B cell (primary cell): ENCODE results near the gene TMEM201. TPM values are rescaled to one million over a fixed set of nuclear protein-coding genes. Genes with fewer than 3 reads are reported as not detected.
A peak's percentile ranks its signal among the peaks of the same experiment; 100 is the strongest.

Source experiments
- ATAC-seq: fragments of 200-7000 bp; cut with Tn5 transposase; one replicate; pipeline ENCODE4 v1.10.0; 2021; ENCODE audit warnings: low read depth, mild to moderate bottlenecking, moderate number of reproducible peaks, moderate library complexity
- CTCF ChIA-PET: fragments of 350-600 bp; sonication (Branson Sonifier 250); formaldehyde crosslinking; loops from one replicate; lab custom pipeline; 2021; ENCODE audit warnings: antibody characterized with exemption, inconsistent platforms; lab: Charles Lee
- POLR2A ChIA-PET: fragments of 350-600 bp; sonication (Branson Sonifier 250); formaldehyde crosslinking; loops from one replicate; lab custom pipeline; 2021; ENCODE audit warnings: antibody characterized with exemption; lab: Charles Lee
- DNase-seq: peaks from one replicate; pipeline ENCODE4 v3.0.0; 2013
- H2AFZ ChIP-seq: 2 replicates; pipeline ENCODE4 v1.6.1; 2012; ENCODE audit warnings: mild to moderate bottlenecking, low read depth, low read length; ENCODE audit not compliant: insufficient read depth, poor library complexity, severe bottlenecking
- H3K27ac ChIP-seq, 2 donors: 1 replicate in 1 of 2; 2 replicates in 1 of 2; pipeline ENCODE4 v1.5.1; 2012 to 2013; ENCODE audit warnings: low read length in 2 of 2, mild to moderate bottlenecking in 2 of 2, moderate library complexity in 1 of 2
- H3K27me3 ChIP-seq, 4 experiments: fragments of 200-600 bp in 1 of 4; sonication (generic) in 1 of 4; replicated peaks in 1 of 4; 1 replicate in 2 of 4; 2 replicates in 2 of 4; pipeline versions ENCODE4 v1.6.1 to v1.7.0; 2013 to 2016; ENCODE audit warnings: low read length in 3 of 4, mild to moderate bottlenecking in 2 of 4, mixed read lengths in 1 of 4, moderate library complexity in 1 of 4; ENCODE audit not compliant: insufficient read depth in 4 of 4, control insufficient read depth in 3 of 4; ENCODE audit errors: control extremely low read depth in 1 of 4
- H3K36me3 ChIP-seq, 2 experiments: replicated peaks in 1 of 2; 1 replicate in 1 of 2; 2 replicates in 1 of 2; pipeline versions ENCODE4 v1.6.1 to v1.7.1; 2013; ENCODE audit warnings: low read length in 1 of 2; ENCODE audit not compliant: insufficient read depth in 2 of 2, control insufficient read depth in 1 of 2; ENCODE audit errors: control extremely low read depth in 1 of 2, extremely low read depth in 1 of 2
- H3K4me1 ChIP-seq, 2 donors: fragments of 200-600 bp in 1 of 2; sonication (generic) in 1 of 2; 1 replicate in 1 of 2; 2 replicates in 1 of 2; pipeline versions ENCODE4 v1.5.1 to v1.6.1; 2013 to 2017; ENCODE audit warnings: low read length in 2 of 2; ENCODE audit not compliant: control insufficient read depth in 2 of 2, insufficient read depth in 2 of 2
- H3K4me2 ChIP-seq: replicated peaks from 2 replicates; pipeline ENCODE3; 2012; ENCODE audit warnings: mild to moderate bottlenecking, low read depth, low read length; ENCODE audit not compliant: poor library complexity, severe bottlenecking
- H3K4me3 ChIP-seq, 5 experiments: fragments of 200-600 bp in 1 of 5; sonication (generic) in 1 of 5; 1 replicate in 3 of 5; 2 replicates in 2 of 5; pipeline versions ENCODE4 v1.5.1 to v1.7.0; 2011 to 2016; ENCODE audit warnings: low read length in 4 of 5, mild to moderate bottlenecking in 4 of 5, low read depth in 2 of 5, control low read depth in 1 of 5, moderate library complexity in 1 of 5; ENCODE audit not compliant: insufficient read depth in 1 of 5; ENCODE audit errors: control extremely low read depth in 1 of 5, extremely low read depth in 1 of 5
- H3K79me2 ChIP-seq: fragments of 200-600 bp; sonication (generic); one replicate; pipeline ENCODE4 v1.6.0; 2016; ENCODE audit warnings: low read length; ENCODE audit not compliant: control insufficient read depth, insufficient read depth
- H3K9ac ChIP-seq: fragments of 200-600 bp; sonication (generic); 2 replicates; pipeline ENCODE4 v1.6.1; 2017; ENCODE audit warnings: mild to moderate bottlenecking, low read length, moderate library complexity
- H3K9me3 ChIP-seq, 3 donors: one replicate each; pipeline versions ENCODE4 v1.6.1 to v1.7.1; 2013; ENCODE audit warnings: low read length in 2 of 3; ENCODE audit not compliant: control insufficient read depth in 2 of 3, insufficient read depth in 1 of 3; ENCODE audit errors: control extremely low read depth in 1 of 3
- H4K20me1 ChIP-seq: 2 replicates; pipeline ENCODE4 v1.6.0; 2012; ENCODE audit warnings: mild to moderate bottlenecking, low read length; ENCODE audit not compliant: insufficient read depth, control insufficient read depth, poor library complexity, severe bottlenecking
- H3K27ac Mint-ChIP-seq: one replicate; pipeline ENCODE4 v1.8.0; 2021; ENCODE audit warnings: mixed read lengths
- H3K27me3 Mint-ChIP-seq: one replicate; pipeline ENCODE4 v1.8.0; 2021; ENCODE audit warnings: mixed read lengths
- H3K4me1 Mint-ChIP-seq: one replicate; pipeline ENCODE4 v1.8.0; 2021; ENCODE audit warnings: mixed read lengths
- H3K4me3 Mint-ChIP-seq: one replicate; pipeline ENCODE4 v1.8.0; 2021; ENCODE audit warnings: mixed read lengths
- H3K9me3 Mint-ChIP-seq: one replicate; pipeline ENCODE4 v1.8.0; 2022; ENCODE audit warnings: mixed read lengths; ENCODE audit not compliant: insufficient read depth
- CTCF ChIP-seq: fragments of 200-600 bp; IDR thresholded peaks from one replicate; pipeline ENCODE4 v1.8.0; 2022; ENCODE audit warnings: antibody characterized with exemption, mild to moderate bottlenecking
- EZH2 ChIP-seq: IDR thresholded peaks from 2 replicates; pipeline ENCODE4 v1.6.1; 2012; ENCODE audit warnings: borderline replicate concordance, low read depth, mild to moderate bottlenecking, moderate library complexity, low read length; ENCODE audit not compliant: insufficient read depth, poor library complexity, severe bottlenecking
- WGBS: methylation state at CpG from one replicate; pipeline ENCODE4 v1.1.5; 2013; ENCODE audit warnings: missing lambda C conversion rate; ENCODE audit not compliant: insufficient coverage; 5-methylcytosine and 5-hydroxymethylcytosine counted together
- intact Hi-C: fragments of 100-400 bp; cut with micrococcal nuclease; formaldehyde crosslinking; loops from one replicate; pipeline ENCODE4 v1.10.0; 2022
- polyA plus RNA-seq: library from polyadenylated mRNA; depleted of rRNA; stranded (reverse); fragments of >200 nt; gene quantifications from 2 replicates; pipeline ENCODE4 v1.2.3, GENCODE V29; 2012
- total RNA-seq, 2 donors: library from RNA; stranded (reverse); fragments of 120-200 nt in 1 of 2; gene quantifications; 1 replicate in 1 of 2; 2 replicates in 1 of 2; pipeline versions ENCODE4 v1.2.3 to v1.2.4, GENCODE V29; 2013 to 2022

TMEM201 gene
- total and polyA plus RNA-seq, 2 donors (not counting 1 experiment from before 2014, with no cell fraction given), result 6.5 to 9.1 TPM

DNA sequence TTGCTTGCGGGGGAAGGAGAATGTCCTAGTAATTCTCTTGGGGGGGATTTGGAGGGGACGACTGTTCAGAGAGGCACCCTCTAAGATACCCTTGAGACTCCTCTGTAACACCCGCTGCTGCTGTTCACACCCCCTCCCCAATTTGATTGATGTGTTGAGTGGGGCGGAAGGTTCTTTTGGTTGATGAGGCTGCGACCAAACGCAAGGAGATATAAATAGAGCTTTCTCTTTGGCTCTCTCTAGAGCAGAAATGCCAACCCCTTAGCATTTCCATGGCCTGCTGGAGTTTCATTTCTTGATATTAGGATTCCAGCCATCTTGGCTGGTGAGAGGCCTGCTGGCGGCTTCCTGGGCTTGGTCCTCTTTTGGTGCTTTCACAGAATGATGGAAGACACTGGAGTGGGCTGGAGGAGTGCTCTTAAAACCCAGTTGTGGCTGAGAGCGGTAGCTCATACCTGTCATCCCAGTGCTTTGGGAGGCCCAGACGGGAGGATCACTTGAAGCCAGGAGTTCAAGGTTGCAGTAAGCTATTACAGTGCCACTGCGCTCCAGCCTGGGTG, 64.9 kb downstream of the TMEM201 start:
- H3K4me1 ChIP-seq, result peaks cover 56 to 75% of the 10 kb centered on the region in 2 donors
- H3K4me2 ChIP-seq, result peak overlapping the region; percentile 90
- H3K27me3 ChIP-seq, result no peaks in the 10 kb centered on the region
- H3K36me3 ChIP-seq, result peaks cover 0 to 5% of the 10 kb centered on the region in 2 experiments
- peak overlapping the region; percentile 83 for H3K9ac ChIP-seq
- H3K9me3 ChIP-seq, result no peaks in the 10 kb centered on the region
- no peak for ATAC-seq
- peak; percentile 57 for DNase-seq
- intact Hi-C loops, result loop anchor here (1.0 kb wide), 1 partner anchor 36 kb away; no protein-coding TSS in a partner anchor
- POLR2A ChIA-PET, result interaction anchor here (0.6 to 8.2 kb wide), 8 partner anchors 10 to 66 kb away, joined by 3 to 251 read pairs (median 8); no protein-coding TSS in a partner anchor
- H3K27ac Mint-ChIP-seq, result peak overlapping the region; percentile 99
- peak overlapping the region; percentile 73 to 96 (median 82) for H3K4me3 ChIP-seq
- H3K27ac ChIP-seq, result peak overlapping the region; percentile 77 to 82
- WGBS, result 26% methylated on average over 4 of the region's 10 CpGs
- peaks cover 85% of the 10 kb centered on the region for H3K79me2 ChIP-seq
- CTCF ChIA-PET, result interaction anchor here (1.2 to 10.6 kb wide), 12 partner anchors 10 to 67 kb away, joined by 3 to 231 read pairs (median 10); no protein-coding TSS in a partner anchor
- peak overlapping the region; percentile 94 for H3K4me3 Mint-ChIP-seq
- peaks cover 61% of the 10 kb centered on the region for H4K20me1 ChIP-seq
- H3K4me1 Mint-ChIP-seq, result peaks cover 73% of the 10 kb centered on the region
- H2AFZ ChIP-seq, result no peak overlapping the region
- no peaks in the 10 kb centered on the region for H3K27me3 Mint-ChIP-seq
- TF ChIP-seq CTCF (no peak), EZH2 (no peak)
- no peaks in the 10 kb centered on the region for H3K9me3 Mint-ChIP-seq
